Tibial nerve (tissue), 3 donors: Measurements from ENCODE around the gene ZNRF3.

ENCODE experiments used
- POLR2A ChIP-seq, 2 donors: fragments of 450-650 bp; IDR thresholded peaks; one replicate each; pipeline ENCODE4 v1.6.1; 2017; ENCODE audit warnings: antibody characterized with exemption in 2 of 2, mild to moderate bottlenecking in 2 of 2, moderate library complexity in 2 of 2
- TF ChIP-seq, protein P1 (sequence below), 5 experiments: fragments of 200-600 bp in 3 of 5; fragments of 450-650 bp in 2 of 5; sonication (generic) in 3 of 5; IDR thresholded peaks; one replicate each; pipeline ENCODE4 v1.5.1; 2016 to 2019; ENCODE audit warnings: antibody characterized with exemption in 5 of 5, mild to moderate bottlenecking in 3 of 5, moderate library complexity in 2 of 5

GRCh38 chr22:28948424-28948823 lies 65.1 kb downstream of the ZNRF3 start:
- TF ChIP-seq, protein P1, sequence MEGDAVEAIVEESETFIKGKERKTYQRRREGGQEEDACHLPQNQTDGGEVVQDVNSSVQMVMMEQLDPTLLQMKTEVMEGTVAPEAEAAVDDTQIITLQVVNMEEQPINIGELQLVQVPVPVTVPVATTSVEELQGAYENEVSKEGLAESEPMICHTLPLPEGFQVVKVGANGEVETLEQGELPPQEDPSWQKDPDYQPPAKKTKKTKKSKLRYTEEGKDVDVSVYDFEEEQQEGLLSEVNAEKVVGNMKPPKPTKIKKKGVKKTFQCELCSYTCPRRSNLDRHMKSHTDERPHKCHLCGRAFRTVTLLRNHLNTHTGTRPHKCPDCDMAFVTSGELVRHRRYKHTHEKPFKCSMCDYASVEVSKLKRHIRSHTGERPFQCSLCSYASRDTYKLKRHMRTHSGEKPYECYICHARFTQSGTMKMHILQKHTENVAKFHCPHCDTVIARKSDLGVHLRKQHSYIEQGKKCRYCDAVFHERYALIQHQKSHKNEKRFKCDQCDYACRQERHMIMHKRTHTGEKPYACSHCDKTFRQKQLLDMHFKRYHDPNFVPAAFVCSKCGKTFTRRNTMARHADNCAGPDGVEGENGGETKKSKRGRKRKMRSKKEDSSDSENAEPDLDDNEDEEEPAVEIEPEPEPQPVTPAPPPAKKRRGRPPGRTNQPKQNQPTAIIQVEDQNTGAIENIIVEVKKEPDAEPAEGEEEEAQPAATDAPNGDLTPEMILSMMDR (IDR thresholded peaks at IDR 0.05), result no peak
- TF ChIP-seq POLR2A (IDR thresholded peaks at IDR 0.05), result no peak
